GM19351 (cell line): Measurements from ENCODE around the gene PGC.

Experiments
- ATAC-seq: cut with Tn5 transposase; IDR thresholded peaks from one replicate; pipeline ENCODE4 v1.9.1; 2021; ENCODE audit warnings: mild to moderate bottlenecking, moderate library complexity; ENCODE audit not compliant: unreplicated experiment

Gene PGC

GRCh38 chr6:41716516-41717391 is 30.4 kb downstream of the PGC start:
- no peak for ATAC-seq

GRCh38 chr6:41715795-41716515 is 31.2 kb downstream of the PGC start:
- no peak for ATAC-seq

- no peak for ATAC-seq
Observed at GRCh38 chr6:41714556-41715273, 32.5 kb downstream of the PGC start.

- peak; percentile 57 for ATAC-seq
Observed at GRCh38 chr6:41713650-41714291, 33.4 kb downstream of the PGC start.

- no peak for ATAC-seq
Observed at GRCh38 chr6:41713159-41713649, 34.0 kb downstream of the PGC start.

GRCh38 chr6:41712651-41713103 is 34.5 kb downstream of the PGC start:
- no peak for ATAC-seq

GRCh38 chr6:41711323-41712038 is 35.7 kb downstream of the PGC start:
- no peak for ATAC-seq

- no peak for ATAC-seq
Observed at GRCh38 chr6:41709375-41709774, 37.8 kb downstream of the PGC start.

GRCh38 chr6:41708856-41709255 is 38.3 kb downstream of the PGC start:
- ATAC-seq = no peak

GRCh38 chr6:41707565-41708200 is 39.5 kb downstream of the PGC start:
- no peak for ATAC-seq

- no peak for ATAC-seq
Observed at GRCh38 chr6:41706876-41707564, 40.2 kb downstream of the PGC start.

GRCh38 chr6:41705996-41706835 is 41.0 kb downstream of the PGC start:
- ATAC-seq = peak; percentile 79

GRCh38 chr6:41705311-41705995 is 41.7 kb downstream of the PGC start:
- no peak for ATAC-seq

GRCh38 chr6:41704656-41705310 is 42.4 kb downstream of the PGC start:
- ATAC-seq = no peak

GRCh38 chr6:41704028-41704427 is 43.2 kb downstream of the PGC start:
- ATAC-seq = no peak

GRCh38 chr6:41702771-41703494 is 44.3 kb downstream of the PGC start:
- no peak for ATAC-seq
